H9 (cell line): ENCODE results near the gene FREM2. TPM values are rescaled to one million over a fixed set of nuclear protein-coding genes. Genes with fewer than 3 reads are reported as not detected.

ENCODE experiments used
- DNase-seq: peaks from one replicate; pipeline ENCODE4 v3.0.0-alpha.2; 2017
- H2AFZ ChIP-seq: one replicate; pipeline ENCODE4 v1.6.1; 2013; ENCODE audit warnings: mild to moderate bottlenecking, low read length, control low read depth, moderate library complexity
- H2AK5ac ChIP-seq: 2 replicates; pipeline ENCODE4 v1.6.1; 2013; ENCODE audit warnings: low read length, control low read depth, mixed read lengths; ENCODE audit not compliant: insufficient read length
- H2BK120ac ChIP-seq: one replicate; pipeline ENCODE4 v1.6.1; 2013; ENCODE audit warnings: low read depth, mild to moderate bottlenecking, low read length, control low read depth, inconsistent platforms; ENCODE audit not compliant: poor library complexity, severe bottlenecking
- H2BK12ac ChIP-seq: 2 replicates; pipeline ENCODE4 v1.6.1; 2013; ENCODE audit warnings: low read length, control low read depth, mixed read lengths, low read depth; ENCODE audit not compliant: insufficient read length
- H2BK15ac ChIP-seq: 2 replicates; pipeline ENCODE4 v1.6.1; 2013; ENCODE audit warnings: low read depth, low read length, control low read depth
- H2BK20ac ChIP-seq: one replicate; pipeline ENCODE4 v1.6.1; 2013; ENCODE audit warnings: low read depth, mild to moderate bottlenecking, low read length, control low read depth, inconsistent platforms; ENCODE audit not compliant: poor library complexity, severe bottlenecking
- H2BK5ac ChIP-seq: 2 replicates; pipeline ENCODE4 v1.6.1; 2013; ENCODE audit warnings: low read length, control low read depth, mixed read lengths; ENCODE audit not compliant: insufficient read length
- H3K14ac ChIP-seq: 2 replicates; pipeline ENCODE4 v1.6.1; 2013; ENCODE audit warnings: low read length, control low read depth; ENCODE audit not compliant: insufficient read depth
- H3K18ac ChIP-seq: 2 replicates; pipeline ENCODE4 v1.6.1; 2013; ENCODE audit warnings: low read depth, mild to moderate bottlenecking, mixed read lengths, low read length, control low read depth; ENCODE audit not compliant: insufficient read length
- H3K23ac ChIP-seq: 2 replicates; pipeline ENCODE4 v1.6.1; 2013; ENCODE audit warnings: low read length, control low read depth, mixed read lengths, low read depth; ENCODE audit not compliant: insufficient read length
- H3K23me2 ChIP-seq: 2 replicates; pipeline ENCODE4 v1.6.1; 2013; ENCODE audit warnings: low read depth, mild to moderate bottlenecking, mixed read lengths, low read length, control low read depth; ENCODE audit not compliant: insufficient read length, poor library complexity, severe bottlenecking
- H3K27ac ChIP-seq: 2 replicates; pipeline ENCODE4 v1.5.1; 2013; ENCODE audit warnings: low read length, control low read depth, mixed read lengths, low read depth; ENCODE audit not compliant: insufficient read length
- H3K27me3 ChIP-seq: 2 replicates; pipeline ENCODE4 v1.6.1; 2013; ENCODE audit warnings: low read length, control low read depth, inconsistent platforms; ENCODE audit not compliant: insufficient read depth
- H3K4ac ChIP-seq: 2 replicates; pipeline ENCODE4 v1.6.1; 2013; ENCODE audit warnings: low read depth, mild to moderate bottlenecking, control low read depth, inconsistent platforms, low read length, moderate library complexity
- H3K4me1 ChIP-seq: 2 replicates; pipeline ENCODE4 v1.6.1; 2013; ENCODE audit warnings: low read length, control low read depth, inconsistent platforms; ENCODE audit not compliant: insufficient read depth
- H3K4me2 ChIP-seq: 2 replicates; pipeline ENCODE4 v1.6.1; 2013; ENCODE audit warnings: low read length, control low read depth, mixed read lengths; ENCODE audit not compliant: insufficient read length, insufficient read depth
- H3K56ac ChIP-seq: 2 replicates; pipeline ENCODE4 v1.6.1; 2013; ENCODE audit warnings: low read depth, mild to moderate bottlenecking, mixed read lengths, low read length, control low read depth; ENCODE audit not compliant: insufficient read length
- H3K79me1 ChIP-seq: 2 replicates; pipeline ENCODE4 v1.6.1; 2013; ENCODE audit warnings: low read depth, mild to moderate bottlenecking, moderate library complexity, low read length, control low read depth, inconsistent platforms; ENCODE audit not compliant: insufficient read depth, poor library complexity, severe bottlenecking
- H3K79me2 ChIP-seq: 2 replicates; pipeline ENCODE4 v1.6.1; 2013; ENCODE audit warnings: low read length, control low read depth, inconsistent platforms; ENCODE audit not compliant: insufficient read depth
- H3K9ac ChIP-seq: 2 replicates; pipeline ENCODE4 v1.6.1; 2013; ENCODE audit warnings: low read length, control low read depth, mixed read lengths; ENCODE audit not compliant: insufficient read length; ENCODE audit errors: extremely low read depth
- H3K9me3 ChIP-seq: one replicate; pipeline ENCODE4 v1.6.1; 2013; ENCODE audit warnings: low read depth, low read length, inconsistent platforms; ENCODE audit not compliant: control insufficient read depth
- H3T11ph ChIP-seq: one replicate; pipeline ENCODE4 v1.6.1; 2013; ENCODE audit warnings: mild to moderate bottlenecking, low read length, control low read depth, inconsistent platforms
- H4K20me1 ChIP-seq: one replicate; pipeline ENCODE4 v1.6.1; 2013; ENCODE audit not compliant: control insufficient read depth, insufficient read length, insufficient read depth
- H4K5ac ChIP-seq: 2 replicates; pipeline ENCODE4 v1.6.1; 2013; ENCODE audit warnings: low read depth, mild to moderate bottlenecking, mixed read lengths, low read length, control low read depth; ENCODE audit not compliant: insufficient read length
- H4K8ac ChIP-seq: replicated peaks from 2 replicates; pipeline ENCODE4 v1.6.1; 2013; ENCODE audit warnings: low read length, control low read depth, mixed read lengths, low read depth; ENCODE audit not compliant: insufficient read length
- H4K91ac ChIP-seq: 2 replicates; pipeline ENCODE4 v1.6.1; 2013; ENCODE audit warnings: low read depth, mild to moderate bottlenecking, moderate library complexity, mixed read lengths, low read length, control low read depth; ENCODE audit not compliant: insufficient read length
- H3K27ac Mint-ChIP-seq, 3 experiments: 2 replicates in 2 of 3; 3 replicates in 1 of 3; pipeline ENCODE4 v1.8.0; 2020 to 2021; ENCODE audit warnings: mixed read lengths in 3 of 3, mild to moderate bottlenecking in 1 of 3, moderate library complexity in 1 of 3
- H3K27me3 Mint-ChIP-seq: 2 replicates; pipeline ENCODE4 v1.8.0; 2021; ENCODE audit warnings: low read depth, mild to moderate bottlenecking, moderate library complexity, mixed read lengths
- H3K36me3 Mint-ChIP-seq, 3 experiments: 2 replicates in 2 of 3; 3 replicates in 1 of 3; pipeline ENCODE4 v1.8.0; 2020 to 2021; ENCODE audit warnings: low read depth in 3 of 3, mixed read lengths in 3 of 3; ENCODE audit not compliant: insufficient read depth in 1 of 3
- H3K4me1 Mint-ChIP-seq, 2 experiments: 2 replicates each; pipeline ENCODE4 v1.8.0; 2020; ENCODE audit warnings: mixed read lengths in 2 of 2
- H3K4me3 Mint-ChIP-seq, 2 experiments: 2 replicates in 1 of 2; 3 replicates in 1 of 2; pipeline ENCODE4 v1.8.0; 2020 to 2021; ENCODE audit warnings: mild to moderate bottlenecking in 2 of 2, mixed read lengths in 2 of 2, moderate library complexity in 1 of 2
- H3K9me3 Mint-ChIP-seq, 2 experiments: 2 replicates in 1 of 2; 3 replicates in 1 of 2; pipeline ENCODE4 v1.8.0; 2020; ENCODE audit warnings: mild to moderate bottlenecking in 2 of 2, mixed read lengths in 2 of 2, moderate library complexity in 1 of 2
- CTCF ChIP-seq: fragments of 200-600 bp; sonication (generic); conservative IDR thresholded peaks from 3 replicates; pipeline ENCODE4 v1.8.0; 2021; ENCODE audit warnings: antibody characterized with exemption, mild to moderate bottlenecking
- WGBS: extraction: QIAGEN DNeasy Blood & Tissue Kit; methylation state at CpG from one replicate; pipeline ENCODE4 v1.1.7; 2013; ENCODE audit warnings: missing lambda C conversion rate, low lambda C conversion rate, mixed read lengths; ENCODE audit not compliant: insufficient read length; ENCODE audit errors: extremely low coverage; 5-methylcytosine and 5-hydroxymethylcytosine counted together
- total RNA-seq: library from RNA; stranded (reverse); gene quantifications from 2 replicates; pipeline ENCODE4 v1.2.1, GENCODE V29; 2021

The FREM2 gene
- total RNA-seq, 1 experiment from 2014 or later = 16.0 TPM

GRCh38 chr13:38670627-38671026, 16.2 kb upstream of the FREM2 start:
- no peaks in the 10 kb centered on the region for H3K9me3 Mint-ChIP-seq
- no peak overlapping the region for H2AFZ ChIP-seq
- no peaks in the 10 kb centered on the region; the same call in 1 of the 2 replicates for H3K4me1 ChIP-seq
- H3K27me3 ChIP-seq = no peaks in the 10 kb centered on the region
- no peak overlapping the region for H3K56ac ChIP-seq
- no peak for DNase-seq
- no peak overlapping the region for H2BK15ac ChIP-seq
- H3K4me2 ChIP-seq = no peak overlapping the region
- no peaks in the 10 kb centered on the region for H3K36me3 Mint-ChIP-seq
- no peak overlapping the region for H4K5ac ChIP-seq
- no peak overlapping the region for H3K23ac ChIP-seq
- peaks cover 6 to 9% of the 10 kb centered on the region in 2 experiments for H3K4me1 Mint-ChIP-seq
- no peak overlapping the region for H3K4me3 Mint-ChIP-seq
- no peak overlapping the region for H2AK5ac ChIP-seq
- H3K4ac ChIP-seq = no peak overlapping the region
- no peaks in the 10 kb centered on the region for H4K20me1 ChIP-seq
- no peak overlapping the region for H3K18ac ChIP-seq
- H3K23me2 ChIP-seq = no peaks in the 10 kb centered on the region
- no peak overlapping the region for H3K27ac ChIP-seq
- H3T11ph ChIP-seq = no peak overlapping the region
- H2BK12ac ChIP-seq = no peak overlapping the region
- H3K27me3 Mint-ChIP-seq = no peaks in the 10 kb centered on the region
- no peak for TF ChIP-seq CTCF
- no CpG with 5 or more reads among the region's 2 CpGs for WGBS
- H2BK20ac ChIP-seq = no peak overlapping the region
- no peaks in the 10 kb centered on the region for H3K79me1 ChIP-seq
- no peak overlapping the region for H2BK5ac ChIP-seq
- H4K91ac ChIP-seq = no peak overlapping the region
- H2BK120ac ChIP-seq = no peak overlapping the region
- no peak overlapping the region for H3K9ac ChIP-seq
- H3K27ac Mint-ChIP-seq = no peak overlapping the region
- no peaks in the 10 kb centered on the region for H3K79me2 ChIP-seq
- no peak overlapping the region for H4K8ac ChIP-seq
- no peak overlapping the region for H3K14ac ChIP-seq
- H3K9me3 ChIP-seq = no peaks in the 10 kb centered on the region
